Activated CD4-positive, alpha-beta T cell treated with anti-CD3 and anti-CD28 coated beads for 1 hour (primary cell): Measurements from ENCODE around the gene PHF12.
"Not testable (repeated sequence)": the region's sequence is repeated elsewhere in the genome, so short reads cannot be mapped to it uniquely, and the experiment has no call there.

ENCODE experiments used
- DNase-seq: peaks from one replicate; pipeline ENCODE4 v3.0.0-alpha.2; 2020

PHF12 gene

GRCh38 chr17:28901866-28902818 is 49.2 kb downstream of the PHF12 start:
- DNase-seq = peak; percentile 32

- DNase-seq = no peak
These were observed 50.2 kb downstream of the PHF12 start for GRCh38 chr17:28900986-28901726.

GRCh38 chr17:28899212-28899815 is 52.0 kb downstream of the PHF12 start:
- no peak for DNase-seq

- DNase-seq = no peak
These were observed 52.8 kb downstream of the PHF12 start for GRCh38 chr17:28898527-28898955.

GRCh38 chr17:28897769-28898526 is 53.4 kb downstream of the PHF12 start:
- no peak for DNase-seq

GRCh38 chr17:28896884-28897768 is 54.2 kb downstream of the PHF12 start, which contains the start of gene FLOT2:
TSS of gene FLOT2 (minus strand) at chr17:28897733. CDS start at chr17:28897574, 159 bp downstream.
- peak; percentile 50 for DNase-seq

GRCh38 chr17:28896491-28896883 is 54.8 kb downstream of the PHF12 start:
- no peak for DNase-seq

GRCh38 chr17:28895794-28896447 is 55.4 kb downstream of the PHF12 start:
- no peak for DNase-seq

- not testable (repeated sequence) for DNase-seq
These were observed 57.8 kb downstream of the PHF12 start for GRCh38 chr17:28893248-28894183.

GRCh38 chr17:28892024-28892423 is 59.3 kb downstream of the PHF12 start:
- DNase-seq = no peak

- no peak for DNase-seq
These were observed 60.1 kb downstream of the PHF12 start for GRCh38 chr17:28891201-28891600.

- DNase-seq = no peak
These were observed 61.3 kb downstream of the PHF12 start for GRCh38 chr17:28889996-28890395.

- DNase-seq = no peak
These were observed 62.5 kb downstream of the PHF12 start for GRCh38 chr17:28888832-28889231.

GRCh38 chr17:28887871-28888471 is 63.3 kb downstream of the PHF12 start:
- DNase-seq = no peak

- DNase-seq = no peak
These were observed 65.4 kb downstream of the PHF12 start for GRCh38 chr17:28885951-28886350.

GRCh38 chr17:28885363-28885762 is 66.0 kb downstream of the PHF12 start:
- no peak for DNase-seq

GRCh38 chr17:28883967-28884702 is 67.2 kb downstream of the PHF12 start:
- no peak for DNase-seq

- no peak for DNase-seq
These were observed 69.0 kb downstream of the PHF12 start for GRCh38 chr17:28882154-28882895.
